HL-60/S4 (cell line): ENCODE data around the gene RANBP10.
"Not testable (repeated sequence)": the region's sequence is repeated elsewhere in the genome, so short reads cannot be mapped to it uniquely, and the experiment has no call there.

Experiments
- in situ Hi-C: fragments of 300-500 bp; cut with MboI; formaldehyde crosslinking; loops from 2 replicates; pipeline ENCODE4 v1.14.3; 2022; ENCODE audit warnings: low sequenced_read_pairs

RANBP10 gene

DNA sequence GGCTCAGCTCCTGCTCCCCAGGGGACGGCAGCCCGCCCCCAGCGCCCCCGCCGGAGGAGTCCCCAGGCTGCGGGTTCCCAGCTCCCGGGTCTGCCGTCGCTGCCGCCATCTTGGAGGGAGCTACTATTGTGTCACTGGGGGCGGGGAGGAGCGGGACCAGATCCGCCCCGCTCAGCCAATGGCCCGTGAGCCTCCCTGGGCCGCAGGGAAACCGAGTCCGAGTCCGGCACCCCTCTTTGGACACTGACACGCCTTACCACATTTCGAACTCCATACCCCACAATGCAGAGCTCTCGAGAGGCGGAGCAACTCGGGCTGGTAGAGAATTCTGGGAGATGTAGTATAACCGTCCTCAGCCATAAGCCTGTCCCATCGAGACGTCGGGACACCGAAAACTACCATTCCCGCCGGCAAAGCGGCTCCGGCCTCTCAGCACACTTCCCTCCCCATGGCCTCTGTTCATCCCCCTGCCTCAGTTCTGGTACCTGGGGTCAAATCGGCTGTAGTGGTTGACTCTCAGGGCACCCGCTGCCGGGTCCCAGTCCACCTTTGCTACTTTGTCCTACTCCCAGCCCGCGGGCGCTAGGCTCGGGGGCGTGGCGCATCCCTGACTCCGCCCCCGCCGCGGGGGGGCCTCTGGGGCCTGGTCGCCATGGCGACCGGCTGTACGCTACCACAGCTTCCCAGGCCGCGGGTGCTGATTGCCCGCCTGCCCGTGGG, at the start of gene RANBP10, which contains the start of gene TSNAXIP1:
Gene RANBP10, minus strand, starts transcription at position 133 of the 720 bp plus-strand sequence. Its CDS starts 24 bp downstream, at position 109.
Gene TSNAXIP1, plus strand, starts transcription at position 462 of the 720 bp plus-strand sequence. CDS start 261 bp downstream, outside the sequence.
- in situ Hi-C loops, result no loop called here

DNA sequence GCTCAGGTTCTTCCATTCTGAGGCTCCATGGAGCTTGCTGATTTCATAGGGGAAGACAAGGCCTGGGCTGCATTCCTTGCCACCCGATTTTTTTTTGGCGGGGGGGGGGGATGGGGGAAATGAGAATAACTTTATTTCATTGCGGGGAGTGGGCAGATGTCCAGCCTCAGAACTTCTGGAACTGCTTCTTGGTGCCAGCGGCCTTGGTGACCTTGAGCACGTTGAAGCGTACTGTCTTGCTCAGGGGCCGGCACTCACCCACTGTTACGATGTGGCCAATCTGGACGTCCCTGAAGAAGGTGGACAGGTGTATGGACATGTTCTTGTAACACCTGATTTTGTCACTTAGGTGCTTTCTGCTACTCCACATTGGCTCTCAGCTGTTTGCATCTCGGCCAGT, 49.4 kb upstream of the RANBP10 start:
- in situ Hi-C loops, result no loop called here

DNA sequence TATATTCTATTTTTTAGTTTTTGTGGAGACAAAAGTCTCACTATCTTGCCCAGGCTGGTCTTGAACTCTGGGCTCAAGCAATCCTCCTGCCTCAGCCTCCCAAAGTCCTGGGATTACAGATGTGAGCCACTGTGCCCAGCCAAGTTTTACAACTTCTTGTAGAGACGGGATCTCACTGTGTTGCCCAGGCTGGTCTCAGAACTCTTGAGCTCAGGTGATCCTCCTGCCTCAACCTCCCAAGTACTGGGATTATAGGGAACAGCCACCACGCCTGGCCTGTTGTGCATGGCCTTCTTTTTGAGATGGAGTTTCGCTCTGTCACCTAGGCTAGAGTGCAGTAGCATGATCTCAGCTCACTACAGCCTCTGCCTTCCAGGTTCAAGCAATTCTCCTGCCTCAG, 47.3 kb upstream of the RANBP10 start:
- in situ Hi-C loops, result no loop called here

DNA sequence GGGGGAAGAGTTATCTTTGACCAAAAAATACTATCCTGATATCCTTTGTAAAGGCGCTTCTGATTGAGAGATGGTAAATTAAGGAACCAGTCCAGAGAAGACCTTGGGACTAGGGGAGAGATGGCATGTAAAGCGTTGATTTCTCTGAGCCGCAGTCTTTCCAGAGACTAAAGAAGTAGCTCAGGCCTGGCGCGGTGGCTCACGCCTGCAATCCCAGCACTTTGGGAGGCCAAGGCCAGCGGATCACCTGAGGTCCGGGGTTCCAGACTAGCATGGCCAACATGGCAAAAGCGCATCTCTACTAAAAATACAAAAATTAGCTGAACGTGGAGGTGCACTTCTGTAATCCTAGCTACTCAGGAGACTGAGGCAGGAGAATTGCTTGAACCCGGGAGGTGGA, 41.8 kb upstream of the RANBP10 start:
- in situ Hi-C loops, result no loop called here

DNA sequence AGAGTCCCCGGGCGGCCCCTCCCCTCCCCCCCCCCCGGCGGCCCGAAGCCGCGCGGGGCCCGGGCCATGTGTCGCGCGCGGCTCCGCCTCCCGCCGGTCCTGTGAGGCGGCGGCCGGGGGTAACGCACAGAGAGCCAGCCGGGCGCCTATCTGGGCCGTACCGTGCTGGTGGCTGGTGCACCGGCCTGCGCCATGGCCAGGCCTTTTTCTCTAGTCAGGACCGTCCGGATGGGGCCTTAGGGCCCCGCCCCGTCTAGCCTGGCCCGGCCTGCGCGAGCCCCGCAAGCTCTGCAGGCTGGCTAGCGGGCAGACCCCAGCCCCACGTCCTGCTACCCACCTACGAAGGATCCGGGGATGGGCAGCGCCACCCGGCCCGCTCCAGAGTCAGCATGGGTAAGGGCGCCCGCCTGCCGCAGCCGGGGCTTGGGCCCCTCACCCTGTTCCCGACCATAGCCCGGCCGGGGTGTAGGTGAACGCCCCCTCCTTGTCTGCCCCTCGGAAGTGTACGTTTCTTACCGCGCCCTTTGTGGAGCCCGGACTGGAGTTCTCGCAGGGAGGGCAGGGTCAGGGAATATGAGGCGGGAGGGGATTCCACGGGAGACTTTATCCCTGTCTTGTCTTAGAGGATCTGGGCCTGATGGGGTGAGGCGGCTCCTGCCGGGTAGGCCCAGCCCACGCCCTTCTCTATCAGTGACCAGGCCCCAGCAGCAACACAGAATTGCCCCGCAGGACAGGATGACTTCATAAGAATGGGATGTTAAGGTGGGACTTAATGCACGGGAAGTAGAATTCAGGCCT, 40.9 kb upstream of the RANBP10 start, which contains the start of gene CENPT:
Gene CENPT, minus strand, starts transcription at position 630 of the 798 bp plus-strand sequence. CDS start 13,834 bp downstream, outside the sequence.
- in situ Hi-C loops, result no loop called here

DNA sequence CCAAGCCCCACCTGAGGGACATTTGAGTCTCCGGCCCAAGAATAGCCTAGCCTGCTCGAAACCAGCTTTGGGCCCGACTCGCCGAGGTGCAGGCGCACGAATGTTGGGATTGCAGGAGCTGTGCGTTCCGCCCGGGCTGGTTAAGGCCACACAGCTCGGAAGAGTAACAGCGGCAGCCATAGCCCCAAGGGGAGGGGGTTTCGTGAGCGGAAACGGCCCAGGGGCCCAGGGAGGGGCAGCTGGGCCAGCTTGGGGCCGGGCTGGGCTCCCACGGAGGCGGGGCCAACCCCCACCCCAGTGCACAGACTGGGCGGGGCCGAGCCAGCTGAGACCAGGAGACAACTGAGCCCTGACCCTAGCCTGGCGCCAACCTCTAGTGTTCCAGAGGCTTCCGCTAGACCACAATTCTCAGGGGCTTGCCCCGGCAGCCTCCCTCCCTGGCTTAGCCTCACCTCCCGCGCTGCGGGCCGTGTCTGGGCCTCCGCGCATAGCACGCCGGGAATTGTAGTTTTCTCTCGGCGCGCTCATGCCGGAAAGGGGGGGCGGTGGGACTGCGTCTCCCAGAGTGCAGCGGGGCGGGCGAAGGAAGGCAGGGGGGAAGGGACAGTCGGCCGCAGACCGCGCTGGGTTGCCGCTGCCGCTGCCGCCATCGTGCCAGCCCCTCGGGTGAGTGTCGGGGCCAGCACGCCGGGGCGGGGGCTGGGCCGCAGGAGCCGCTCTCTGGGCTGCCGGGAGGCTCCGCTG, 40.1 kb upstream of the RANBP10 start, which contains the start of gene NUTF2:
Gene NUTF2, plus strand, starts transcription at position 614 of the 744 bp plus-strand sequence. CDS start 18,198 bp downstream, outside the sequence.
- in situ Hi-C loops, result no loop called here

DNA sequence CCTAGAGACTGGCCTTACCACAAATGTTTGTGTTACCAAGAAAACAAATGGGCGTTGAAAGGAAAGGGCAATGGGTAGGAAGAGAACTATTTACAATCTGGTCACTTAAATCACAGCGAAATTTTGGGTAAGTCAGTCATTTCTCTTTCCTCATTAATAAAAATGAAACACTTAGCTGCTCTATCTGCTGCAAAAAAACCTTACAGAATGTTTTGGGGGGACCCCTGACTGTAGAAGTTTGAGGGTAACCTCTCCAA, 39.6 kb upstream of the RANBP10 start:
- in situ Hi-C loops, result no loop called here

DNA sequence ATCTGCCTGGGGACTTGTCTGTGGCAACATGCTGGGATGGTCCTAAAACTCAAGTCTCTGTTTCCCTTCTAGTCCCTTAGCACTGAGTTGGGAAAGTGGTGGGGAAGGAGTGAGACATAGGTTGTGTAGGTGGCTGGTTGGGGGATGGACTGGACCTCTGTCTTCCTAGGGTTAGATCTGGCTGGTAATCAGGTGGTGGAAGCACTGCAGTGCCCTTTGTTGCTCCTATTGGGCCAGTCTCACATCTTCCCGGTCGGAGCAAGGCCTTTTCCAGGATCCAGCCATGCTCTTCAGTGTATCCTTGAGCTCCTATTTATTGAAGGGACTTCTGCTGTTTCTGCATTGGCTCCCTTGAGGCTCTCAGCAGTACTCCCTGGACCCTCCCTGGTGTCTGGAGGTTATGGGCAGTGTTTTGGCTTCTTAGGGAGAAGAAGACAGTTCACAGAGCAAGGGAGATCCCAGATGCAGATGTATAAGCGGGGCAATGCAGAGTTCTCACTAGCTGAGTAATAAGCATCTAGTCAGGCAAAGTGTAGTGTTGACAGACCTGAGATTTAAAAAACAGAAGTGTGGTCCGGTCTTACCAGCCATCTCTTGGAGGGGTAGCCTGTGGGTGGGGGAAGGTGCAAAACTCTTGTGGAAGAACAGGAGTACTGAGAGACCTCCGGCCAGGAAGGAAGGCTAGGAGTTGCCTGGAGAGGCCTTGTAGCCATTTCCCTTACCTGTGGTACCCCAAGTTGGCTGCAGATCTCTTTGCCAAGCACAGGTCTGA, 39.1 kb upstream of the RANBP10 start:
- in situ Hi-C loops, result no loop called here

DNA sequence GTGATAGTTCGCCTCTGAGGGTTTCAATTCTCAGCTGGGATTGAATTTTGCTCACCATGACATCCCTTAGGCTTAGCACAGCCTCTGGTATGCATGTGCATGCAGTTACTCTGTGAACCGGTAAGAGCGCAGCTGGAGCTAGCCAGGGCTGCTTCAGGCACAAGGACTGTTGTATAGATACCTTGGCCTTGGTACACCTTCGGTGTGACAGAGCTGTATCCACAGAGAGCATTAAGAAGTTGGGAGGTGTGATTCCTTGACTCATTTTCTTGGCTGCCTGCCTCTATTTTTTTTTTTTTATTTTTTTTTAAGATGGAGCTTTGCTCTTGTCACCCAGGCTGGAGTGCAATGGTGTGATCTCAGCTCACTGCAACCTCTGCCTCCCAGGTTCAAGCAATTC, 38.1 kb upstream of the RANBP10 start:
- in situ Hi-C loops, result no loop called here

DNA sequence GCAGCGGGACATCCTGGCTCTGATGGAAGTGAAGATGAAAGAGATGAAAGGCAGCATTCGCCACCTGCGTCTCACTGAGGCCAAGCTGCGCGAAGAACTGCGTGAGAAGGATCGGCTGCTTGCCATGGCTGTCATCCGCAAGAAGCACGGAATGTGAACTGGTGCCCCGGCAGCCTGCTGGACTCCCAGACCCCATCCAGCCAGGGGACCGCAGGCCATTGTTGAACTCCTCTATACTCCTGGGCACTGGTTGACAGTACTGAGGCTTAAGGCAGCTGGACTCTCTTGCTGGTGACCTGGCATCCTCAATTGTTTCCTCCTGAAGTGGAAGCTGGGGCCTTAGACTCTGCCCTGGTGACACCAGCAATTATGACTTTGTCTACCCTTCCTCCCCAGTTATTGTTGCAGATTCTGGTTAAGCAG, 37.0 kb upstream of the RANBP10 start:
- in situ Hi-C loops, result no loop called here

DNA sequence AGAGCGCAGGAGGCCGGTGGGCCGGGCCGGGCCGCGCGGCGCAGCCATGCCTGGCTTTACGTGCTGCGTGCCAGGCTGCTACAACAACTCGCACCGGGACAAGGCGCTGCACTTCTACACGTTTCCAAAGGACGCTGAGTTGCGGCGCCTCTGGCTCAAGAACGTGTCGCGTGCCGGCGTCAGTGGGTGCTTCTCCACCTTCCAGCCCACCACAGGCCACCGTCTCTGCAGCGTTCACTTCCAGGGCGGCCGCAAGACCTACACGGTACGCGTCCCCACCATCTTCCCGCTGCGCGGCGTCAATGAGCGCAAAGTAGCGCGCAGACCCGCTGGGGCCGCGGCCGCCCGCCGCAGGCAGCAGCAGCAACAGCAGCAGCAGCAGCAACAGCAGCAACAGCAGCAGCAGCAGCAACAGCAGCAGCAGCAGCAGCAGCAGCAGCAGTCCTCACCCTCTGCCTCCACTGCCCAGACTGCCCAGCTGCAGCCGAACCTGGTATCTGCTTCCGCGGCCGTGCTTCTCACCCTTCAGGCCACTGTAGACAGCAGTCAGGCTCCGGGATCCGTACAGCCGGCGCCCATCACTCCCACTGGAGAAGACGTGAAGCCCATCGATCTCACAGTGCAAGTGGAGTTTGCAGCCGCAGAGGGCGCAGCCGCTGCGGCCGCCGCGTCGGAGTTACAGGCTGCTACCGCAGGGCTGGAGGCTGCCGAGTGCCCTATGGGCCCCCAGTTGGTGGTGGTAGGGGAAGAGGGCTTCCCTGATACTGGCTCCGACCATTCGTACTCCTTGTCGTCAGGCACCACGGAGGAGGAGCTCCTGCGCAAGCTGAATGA, 36.4 kb upstream of the RANBP10 start:
- in situ Hi-C loops, result no loop called here

DNA sequence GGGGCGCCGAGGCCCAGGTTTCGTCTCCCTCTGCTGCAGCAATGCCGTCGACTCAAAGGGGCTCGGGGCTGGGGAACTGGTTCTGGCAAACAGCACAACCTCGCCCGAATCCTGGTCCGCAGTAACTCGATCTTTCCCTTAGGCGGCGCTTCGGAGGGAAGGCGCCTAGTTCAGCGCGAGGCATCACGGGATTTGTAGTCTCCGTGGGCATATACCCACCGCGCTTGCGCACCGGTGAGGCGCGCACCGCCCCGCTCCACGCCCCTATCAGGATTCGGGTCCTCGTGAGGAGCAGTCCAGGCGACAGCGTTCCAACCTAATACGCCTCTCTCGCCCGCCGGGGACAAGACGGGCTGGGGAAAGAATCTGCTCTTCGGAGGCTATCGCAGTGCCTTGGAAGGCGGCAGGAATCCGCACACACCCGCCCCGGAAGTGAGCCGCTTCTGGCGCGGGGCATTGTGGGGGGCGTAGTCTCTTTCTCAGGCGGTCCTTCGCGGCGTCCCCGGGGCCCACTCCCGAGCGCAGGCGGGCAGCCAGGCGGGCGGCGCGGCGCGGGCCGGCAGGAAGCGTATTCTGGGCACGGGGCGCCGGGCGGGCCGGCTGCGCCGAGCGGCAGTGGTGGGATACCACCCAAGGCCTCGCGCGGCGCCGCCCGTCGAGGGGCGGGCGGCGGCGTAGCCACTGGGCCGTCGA, 35.6 kb upstream of the RANBP10 start, which contains the start of gene THAP11:
Gene THAP11, plus strand, starts transcription at position 505 of the 693 bp plus-strand sequence. CDS start 235 bp downstream, outside the sequence.
- in situ Hi-C loops, result no loop called here

DNA sequence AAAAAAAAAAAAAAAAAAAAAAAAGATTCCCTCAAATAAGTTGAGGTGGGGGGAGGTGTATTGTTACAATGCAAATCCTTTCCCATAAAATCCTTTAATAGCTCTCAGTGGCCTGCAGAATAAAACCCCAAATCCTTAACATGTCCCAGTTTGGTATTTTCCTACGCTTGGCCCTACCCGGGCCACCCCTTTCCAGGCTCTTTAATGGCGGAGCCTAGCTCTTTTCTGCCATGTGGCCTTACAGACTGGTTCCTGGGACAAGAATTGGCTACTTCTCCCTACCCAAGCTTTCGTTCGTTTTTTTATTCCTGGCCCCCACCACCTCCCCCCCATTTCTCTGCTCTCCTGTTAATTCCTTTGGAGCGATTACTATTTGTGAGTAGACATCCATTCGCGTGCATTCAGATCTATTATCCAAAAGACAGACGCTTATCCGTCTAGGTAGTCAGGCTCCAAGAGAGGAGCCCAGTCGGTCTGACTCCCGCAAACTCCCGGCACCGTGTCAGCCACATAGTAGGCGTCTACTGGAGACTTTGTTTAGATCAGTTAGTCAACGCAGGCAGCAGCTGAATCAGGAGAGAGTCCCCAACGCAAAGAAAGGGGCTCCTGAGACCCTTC, 34.9 kb upstream of the RANBP10 start:
- in situ Hi-C loops, result no loop called here

DNA sequence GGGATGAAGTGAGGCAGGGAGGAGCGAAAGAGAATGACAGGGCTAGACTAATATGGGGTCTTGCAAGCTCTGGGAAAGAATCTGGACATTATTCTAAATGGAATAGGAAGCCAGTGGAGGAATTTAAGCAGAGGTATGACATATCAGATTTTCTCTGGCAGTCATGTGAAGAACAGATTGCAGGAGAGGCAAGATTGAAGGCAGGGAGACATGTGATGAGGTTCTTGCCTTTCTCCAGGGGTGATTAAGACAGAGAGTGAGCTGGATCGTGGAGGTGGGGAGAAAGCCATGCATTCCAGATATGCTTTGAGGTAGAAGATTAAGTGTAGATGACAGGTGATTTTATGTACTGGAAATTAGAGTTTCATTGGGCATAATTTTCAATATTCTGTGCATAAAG, 31.5 kb upstream of the RANBP10 start:
- in situ Hi-C loops, result no loop called here

DNA sequence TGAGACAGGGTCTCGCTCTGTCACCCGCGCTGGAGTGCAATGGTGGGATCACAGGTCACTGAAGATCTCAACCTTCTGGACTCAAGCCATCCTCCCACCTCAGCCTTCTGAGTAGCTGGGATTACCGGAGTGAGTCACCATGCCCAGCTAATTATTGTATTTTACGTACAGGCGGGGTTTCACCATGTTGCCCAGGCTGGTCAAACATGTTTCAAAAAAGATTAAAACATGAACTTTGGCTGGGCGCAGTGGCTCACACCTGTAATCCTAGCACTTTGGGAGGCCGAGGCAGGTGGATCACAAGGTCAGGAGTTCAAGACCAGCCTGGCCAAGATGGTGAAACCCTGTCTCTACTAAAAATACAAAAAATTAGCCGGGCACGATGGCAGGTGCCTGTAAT, 30.8 kb upstream of the RANBP10 start:
- in situ Hi-C loops, result not testable (repeated sequence)

DNA sequence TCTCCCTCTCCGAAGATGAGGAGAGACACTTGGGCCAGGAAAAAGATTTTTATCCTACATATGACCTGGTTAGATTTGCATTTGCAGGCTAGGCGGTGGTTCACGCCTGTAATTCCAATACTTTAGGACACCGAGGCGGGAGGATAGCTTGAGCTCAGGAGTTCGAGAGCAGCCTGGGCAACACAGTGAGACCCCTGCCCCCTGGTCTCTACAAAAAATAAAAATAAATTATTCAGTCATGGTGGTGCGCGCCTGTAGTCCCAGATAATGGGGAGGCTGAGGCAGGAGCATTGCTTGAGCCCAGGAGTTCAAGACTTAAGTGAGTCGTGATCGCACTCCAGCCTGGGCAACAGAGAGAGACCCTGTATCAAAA, 27.9 kb upstream of the RANBP10 start:
- in situ Hi-C loops, result no loop called here

DNA sequence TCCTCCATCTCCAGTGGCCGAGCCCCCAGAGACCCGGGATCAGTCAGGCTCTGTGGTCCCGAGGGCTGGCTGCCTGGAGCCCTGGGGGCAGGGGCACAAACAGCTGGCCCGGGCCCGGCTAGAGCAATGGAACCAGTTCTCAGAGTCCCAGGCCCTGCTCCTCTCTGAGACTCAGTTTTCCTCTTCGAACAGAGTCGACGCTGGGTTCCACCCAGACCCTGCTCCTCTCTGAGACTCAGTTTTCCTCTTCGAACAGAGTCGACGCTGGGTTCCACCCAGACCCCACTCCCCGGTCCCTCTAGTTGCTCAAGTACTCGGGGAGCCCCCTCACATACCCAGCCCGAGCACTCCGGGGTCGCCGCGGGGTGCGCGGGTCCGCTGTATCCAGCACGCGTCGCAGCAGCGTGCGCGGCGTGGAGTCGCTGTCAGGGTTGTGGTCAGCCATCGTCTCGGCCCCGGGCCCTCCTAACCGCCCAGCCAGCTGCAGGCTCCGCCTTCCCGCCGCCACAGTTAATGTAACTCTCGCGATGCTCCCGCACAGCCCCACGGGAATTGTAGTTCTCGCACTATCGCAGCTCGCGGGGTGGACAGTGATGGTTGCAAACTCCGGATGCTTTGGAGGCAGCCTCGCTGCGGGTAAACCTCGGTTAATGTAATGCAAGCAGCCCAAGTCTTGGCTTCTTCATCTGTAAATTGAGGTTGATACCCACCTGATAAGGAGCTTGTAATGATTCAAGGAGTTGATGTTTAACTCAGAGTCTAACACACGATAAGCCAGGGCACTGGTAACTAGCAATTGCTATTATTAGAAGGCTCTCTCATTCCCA, 27.3 kb upstream of the RANBP10 start:
- in situ Hi-C loops, result no loop called here

DNA sequence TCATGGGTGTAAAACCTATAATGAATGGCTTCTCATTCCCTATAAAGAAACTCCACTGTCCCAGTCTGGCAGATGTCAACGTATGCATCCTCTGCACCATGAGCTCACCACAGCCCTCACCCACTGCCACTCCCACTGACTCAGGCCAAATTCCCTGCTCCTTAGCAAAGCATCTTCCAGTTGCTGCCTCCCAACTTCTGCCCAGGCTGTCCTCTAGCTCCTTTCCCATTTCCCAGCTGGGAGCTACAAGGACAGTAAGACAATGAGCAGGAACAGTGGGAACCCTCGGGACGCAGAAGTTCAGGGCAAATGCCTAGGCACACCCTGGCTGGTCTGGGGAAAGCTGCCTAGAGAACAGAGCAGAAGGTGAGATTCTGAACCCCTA, 26.7 kb upstream of the RANBP10 start:
- in situ Hi-C loops, result no loop called here
